ENCODE results near the gene SH2D3A.

- TF ChIP-seq POLR2AphosphoS5 (IDR thresholded peaks at IDR 0.05) (no peak), CTCF (IDR thresholded peaks at IDR 0.05 in 8 of 11, conservative IDR thresholded peaks at IDR 0.05 in 3 of 11) (peak in 2 of 11 experiments; percentile 8 to 27)
Observed at GRCh38 chr19:6710273-6711077, 56.8 kb downstream of the SH2D3A start.

Measured in spleen (tissue), 7 donors.